HEK293T (cell line): ENCODE results near the gene CRY2.
"Not testable (repeated sequence)": the region's sequence is repeated elsewhere in the genome, so short reads cannot be mapped to it uniquely, and the experiment has no call there.

ENCODE experiments used
- CTCF ChIA-PET: fragments of 350-600 bp; formaldehyde crosslinking; extraction: SDS; loops from one replicate; lab custom pipeline; 2021; ENCODE audit warnings: antibody characterized with exemption, inconsistent platforms; lab: Yijun Ruan, JAX
- POLR2A ChIA-PET: fragments of 350-600 bp; formaldehyde crosslinking; extraction: SDS; loops from one replicate; lab custom pipeline; 2020; ENCODE audit warnings: antibody characterized with exemption, inconsistent platforms; lab: Yijun Ruan, JAX
- DNase-seq: peaks from one replicate; pipeline ENCODE4 v3.0.0; 2012; ENCODE audit warnings: mixed read lengths; ENCODE audit errors: extremely low spot score
- ARNT ChIP-seq: fragments of 450-650 bp; IDR thresholded peaks from 2 replicates; pipeline ENCODE4 v1.6.1; 2017; ENCODE audit warnings: mild to moderate bottlenecking
- BHLHE40 ChIP-seq: fragments of 450-650 bp; IDR thresholded peaks from 2 replicates; pipeline ENCODE4 v1.6.1; 2016; ENCODE audit warnings: mild to moderate bottlenecking, moderate library complexity, borderline replicate concordance
- CTBP1 ChIP-seq: fragments of 450-650 bp; IDR thresholded peaks from 2 replicates; pipeline ENCODE4 v1.6.1; 2016; ENCODE audit warnings: borderline replicate concordance
- ELF4 ChIP-seq: fragments of 450-650 bp; IDR thresholded peaks from 2 replicates; pipeline ENCODE4 v1.6.1; 2017; ENCODE audit warnings: antibody characterized with exemption
- FOXA1 ChIP-seq: fragments of 450-650 bp; IDR thresholded peaks from 2 replicates; pipeline ENCODE4 v1.6.1; 2016; ENCODE audit warnings: mild to moderate bottlenecking
- FOXK2 ChIP-seq: fragments of 450-650 bp; IDR thresholded peaks from 2 replicates; pipeline ENCODE4 v1.6.1; 2016; ENCODE audit warnings: mild to moderate bottlenecking
- FOXM1 ChIP-seq: fragments of 450-650 bp; IDR thresholded peaks from 2 replicates; pipeline ENCODE4 v1.6.1; 2017; ENCODE audit warnings: mild to moderate bottlenecking, borderline replicate concordance
- HDGF ChIP-seq: fragments of 450-650 bp; IDR thresholded peaks from 2 replicates; pipeline ENCODE4 v1.6.1; 2017; ENCODE audit warnings: antibody characterized with exemption, borderline replicate concordance
- L3MBTL2 ChIP-seq: fragments of 450-650 bp; conservative IDR thresholded peaks from 2 replicates; pipeline ENCODE4 v1.6.1; 2016; ENCODE audit warnings: mild to moderate bottlenecking
- LEF1 ChIP-seq: fragments of 450-650 bp; IDR thresholded peaks from 2 replicates; pipeline ENCODE4 v1.6.1; 2017; ENCODE audit warnings: mild to moderate bottlenecking, borderline replicate concordance
- NFRKB ChIP-seq: fragments of 450-650 bp; IDR thresholded peaks from 2 replicates; pipeline ENCODE4 v1.6.1; 2016; ENCODE audit warnings: mild to moderate bottlenecking, moderate library complexity
- PKNOX1 ChIP-seq: fragments of 450-650 bp; IDR thresholded peaks from 2 replicates; pipeline ENCODE4 v1.6.1; 2016
- SP1 ChIP-seq: fragments of 450-650 bp; IDR thresholded peaks from 2 replicates; pipeline ENCODE4 v1.6.1; 2017
- SUZ12 ChIP-seq: fragments of 450-650 bp; IDR thresholded peaks from 2 replicates; pipeline ENCODE4 v1.6.1; 2016; ENCODE audit warnings: mild to moderate bottlenecking
- TARDBP ChIP-seq: fragments of 450-650 bp; IDR thresholded peaks from 2 replicates; pipeline ENCODE4 v1.6.1; 2016
- ZNF384 ChIP-seq: fragments of 450-650 bp; IDR thresholded peaks from 2 replicates; pipeline ENCODE4 v1.6.1; 2016

Gene CRY2

GRCh38 chr11:45807792-45808238, 39.5 kb upstream of the CRY2 start:
- CTCF ChIA-PET = no interaction called here
- TF ChIP-seq NFRKB (no peak), BHLHE40 (no peak), FOXM1 (no peak), LEF1 (no peak), ARNT (no peak), CTBP1 (no peak), FOXK2 (no peak), FOXA1 (no peak), TARDBP (no peak), ELF4 (no peak), HDGF (no peak), L3MBTL2 (no peak), PKNOX1 (no peak), ZNF384 (no peak), SP1 (no peak), SUZ12 (no peak)
- DNase-seq = no peak
- POLR2A ChIA-PET = no interaction called here

- DNase-seq, POLR2A ChIA-PET, CTCF ChIA-PET: not testable (repeated sequence)
These were observed 38.8 kb upstream of the CRY2 start for GRCh38 chr11:45808427-45808826.

- TF ChIP-seq NFRKB (no peak), BHLHE40 (no peak), ELF4 (no peak), LEF1 (no peak), FOXA1 (no peak), TARDBP (no peak), CTBP1 (no peak), PKNOX1 (no peak)
These were observed 37.5 kb upstream of the CRY2 start for GRCh38 chr11:45809456-45810395.

GRCh38 chr11:45810431-45811108, 36.7 kb upstream of the CRY2 start:
- ChIA-PET POLR2A (no interaction called here), CTCF (no interaction called here)
- no peak for TF ChIP-seq ZNF384
- DNase-seq = no peak

More at GRCh38 chr11:45809456-45810395, 37.5 kb upstream of the CRY2 start:
- CTCF ChIA-PET = no interaction called here
- POLR2A ChIA-PET = no interaction called here
- no peak for DNase-seq

GRCh38 chr11:45811109-45811435, 36.2 kb upstream of the CRY2 start:
- ChIA-PET POLR2A (no interaction called here), CTCF (no interaction called here)
- TF ChIP-seq ARNT (no peak), CTBP1 (no peak), L3MBTL2 (no peak)
- DNase-seq = no peak

GRCh38 chr11:45811571-45812290, 35.5 kb upstream of the CRY2 start:
- no peak for TF ChIP-seq ELF4
- TF ChIP-seq FOXA1 = no peak
- no peak for TF ChIP-seq NFRKB
- no peak for TF ChIP-seq BHLHE40
- no peak for TF ChIP-seq FOXM1
- TF ChIP-seq FOXK2 = no peak
- TF ChIP-seq LEF1 = no peak
- no peak for TF ChIP-seq TARDBP
- TF ChIP-seq L3MBTL2 = no peak
- no peak for TF ChIP-seq ARNT
- TF ChIP-seq SUZ12 = no peak
- TF ChIP-seq CTBP1 = no peak
- TF ChIP-seq SP1 = no peak
- TF ChIP-seq PKNOX1 = no peak
- POLR2A ChIA-PET = no interaction called here
- CTCF ChIA-PET = no interaction called here

More at GRCh38 chr11:45811571-45812290, 35.5 kb upstream of the CRY2 start:
- no peak for DNase-seq
